BJ (cell line): ENCODE measurements around the gene WDR90. TPM values are rescaled to one million over a fixed set of nuclear protein-coding genes. Genes with fewer than 3 reads are reported as not detected.

Experiments
- CTCF ChIA-PET: fragments of 350-600 bp; formaldehyde crosslinking; extraction: SDS; loops from one replicate; lab custom pipeline; 2021; ENCODE audit warnings: antibody characterized with exemption, inconsistent platforms; lab: Yijun Ruan, JAX
- POLR2A ChIA-PET: fragments of 300-600 bp; sonication (Branson Sonifier 250); formaldehyde crosslinking; extraction: SDS; loops from one replicate; lab custom pipeline; 2021; ENCODE audit warnings: antibody characterized with exemption; lab: Charles Lee
- DNase-seq: peaks from one replicate; pipeline ENCODE4 v3.0.0-alpha.2; 2011; ENCODE audit warnings: low read depth
- H3K27me3 ChIP-seq: 2 replicates; pipeline ENCODE4 v1.6.0; 2011; ENCODE audit warnings: low read length; ENCODE audit not compliant: control insufficient read depth, insufficient read depth
- H3K36me3 ChIP-seq: 2 replicates; pipeline ENCODE4 v1.5.1; 2011; ENCODE audit warnings: low read length; ENCODE audit not compliant: control insufficient read depth, insufficient read depth
- H3K4me3 ChIP-seq: 2 replicates; pipeline ENCODE4 v1.5.1; 2011; ENCODE audit warnings: low read depth, mild to moderate bottlenecking, control low read depth, low read length
- CTCF ChIP-seq: IDR thresholded peaks from 2 replicates; pipeline ENCODE4 v1.5.1; 2011; ENCODE audit warnings: low read depth, mild to moderate bottlenecking, control low read depth, inconsistent platforms, low read length, moderate library complexity; ENCODE audit not compliant: insufficient read depth
- polyA plus RNA-seq: library from polyadenylated mRNA; depleted of rRNA; stranded (reverse); fragments of >200 nt; gene quantifications from 2 replicates; pipeline ENCODE4 v1.2.3, GENCODE V29; 2011

Gene WDR90
- polyA plus RNA-seq, 1 experiment: 10.0 TPM

- peak overlapping the region; percentile 68 for H3K4me3 ChIP-seq
- no peaks in the 10 kb centered on the region for H3K27me3 ChIP-seq
- TF ChIP-seq CTCF: no peak
- ChIA-PET POLR2A (no interaction called here), CTCF (interaction anchor here (1.6 kb wide), 1 partner anchor 11 kb away, joined by 4 read pairs; no protein-coding TSS in a partner anchor)
- no peak for DNase-seq
- H3K36me3 ChIP-seq: peaks cover 5% of the 10 kb centered on the region
Measured at GRCh38 chr16:649631-650030, 466 bp downstream of the WDR90 start.

- CTCF ChIA-PET: interaction anchor here (1.8 kb wide), 1 partner anchor 9 kb away, joined by 8 read pairs; no protein-coding TSS in a partner anchor
- TF ChIP-seq CTCF: no peak
- peaks cover 5% of the 10 kb centered on the region for H3K36me3 ChIP-seq
- H3K4me3 ChIP-seq: no peak overlapping the region
- POLR2A ChIA-PET: interaction anchor here (0.6 kb wide), 1 partner anchor 52 kb away, joined by 3 read pairs; no protein-coding TSS in a partner anchor
- DNase-seq: no peak
- no peaks in the 10 kb centered on the region for H3K27me3 ChIP-seq
Measured at GRCh38 chr16:651844-652243, 2.7 kb downstream of the WDR90 start.

GRCh38 chr16:652454-653305 is 3.5 kb downstream of the WDR90 start:
- no peak for TF ChIP-seq CTCF
- Histone ChIP-seq H3K36me3 (peaks cover 3% of the 10 kb centered on the region), H3K4me3 (no peak overlapping the region), H3K27me3 (no peaks in the 10 kb centered on the region)
- DNase-seq: no peak
- ChIA-PET CTCF (interaction anchor here (1.8 kb wide), 1 partner anchor 8 kb away, joined by 8 read pairs; no protein-coding TSS in a partner anchor), POLR2A (no interaction called here)

GRCh38 chr16:654034-654433 is 4.9 kb downstream of the WDR90 start:
- Histone ChIP-seq H3K36me3 (peaks cover 5% of the 10 kb centered on the region), H3K4me3 (no peak overlapping the region), H3K27me3 (no peaks in the 10 kb centered on the region)
- DNase-seq: no peak
- no peak for TF ChIP-seq CTCF
- ChIA-PET CTCF (interaction anchor here (0.7 kb wide), 1 partner anchor 1541 kb away, joined by 3 read pairs; no protein-coding TSS in a partner anchor), POLR2A (no interaction called here)

GRCh38 chr16:657487-657886 is 8.3 kb downstream of the WDR90 start:
- POLR2A ChIA-PET: no interaction called here

More at GRCh38 chr16:657487-657886, 8.3 kb downstream of the WDR90 start:
- no peak for DNase-seq
- Histone ChIP-seq H3K27me3 (no peaks in the 10 kb centered on the region), H3K4me3 (no peak overlapping the region), H3K36me3 (peaks cover 5% of the 10 kb centered on the region)
- TF ChIP-seq CTCF: no peak
- CTCF ChIA-PET: no interaction called here
